SK-N-SH (cell line): Measurements from ENCODE around the gene COL4A6. TPM values are rescaled to one million over a fixed set of nuclear protein-coding genes. Genes with fewer than 3 reads are reported as not detected.

Source experiments
- CTCF ChIA-PET: fragments of 300-600, 350-600 bp; formaldehyde crosslinking; extraction: SDS; loops from one replicate; lab custom pipeline; 2021; lab: Yijun Ruan, JAX
- POLR2A ChIA-PET: fragments of 350-600 bp; sonication (Branson Sonifier 250); formaldehyde crosslinking; extraction: SDS; loops from one replicate; lab custom pipeline; 2020; ENCODE audit warnings: antibody characterized with exemption, inconsistent platforms; lab: Yijun Ruan, JAX
- DNase-seq: peaks from one replicate; pipeline ENCODE4 v3.0.0; 2012
- H2AFZ ChIP-seq: fragments of 200-600 bp; sonication (generic); 2 replicates; pipeline ENCODE4 v1.8.1; 2016; ENCODE audit warnings: antibody characterized with exemption, mild to moderate bottlenecking, low read depth
- H3F3A ChIP-seq: fragments of 200-600 bp; sonication (generic); replicated peaks from 2 replicates; pipeline ENCODE3; 2016; ENCODE audit warnings: antibody characterized with exemption, mild to moderate bottlenecking; ENCODE audit not compliant: insufficient read depth
- H3K27ac ChIP-seq, 2 experiments: fragments of 200-500 bp in 1 of 2; fragments of 200-600 bp in 1 of 2; sonication (Bioruptor generic) in 1 of 2; sonication (generic), shearing (Covaris generic) in 1 of 2; 2 replicates each; pipeline versions ENCODE4 v1.5.1 to v1.6.1; 2014 to 2016; ENCODE audit warnings: low read depth in 2 of 2, inconsistent platforms in 1 of 2, low read length in 1 of 2, mild to moderate bottlenecking in 1 of 2, mixed read lengths in 1 of 2
- H3K27me3 ChIP-seq: fragments of 200-600 bp; sonication (generic), shearing (Covaris generic); 2 replicates; pipeline ENCODE4 v1.6.1; 2016; ENCODE audit warnings: mixed run types; ENCODE audit not compliant: insufficient read depth
- H3K36me3 ChIP-seq, 2 experiments: fragments of 200-500 bp in 1 of 2; fragments of 200-600 bp in 1 of 2; sonication (Bioruptor generic) in 1 of 2; sonication (generic) in 1 of 2; replicated peaks in 1 of 2; 2 replicates each; pipeline versions ENCODE3 to v1.5.1; 2014 to 2016; ENCODE audit warnings: low read length in 1 of 2, mild to moderate bottlenecking in 1 of 2; ENCODE audit not compliant: insufficient read depth in 2 of 2, control insufficient read depth in 1 of 2
- H3K4me1 ChIP-seq, 2 experiments: fragments of 200-500 bp in 1 of 2; fragments of 200-600 bp in 1 of 2; sonication (Bioruptor generic) in 1 of 2; sonication (generic), shearing (Covaris generic) in 1 of 2; 2 replicates each; pipeline versions ENCODE4 v1.5.1 to v1.6.1; 2014 to 2016; ENCODE audit warnings: low read depth in 1 of 2, low read length in 1 of 2, mixed run types in 1 of 2; ENCODE audit not compliant: insufficient read depth in 2 of 2, control insufficient read depth in 1 of 2
- H3K4me2 ChIP-seq: fragments of 200-600 bp; sonication (generic), shearing (Covaris generic); 2 replicates; pipeline ENCODE4 v1.6.1; 2017; ENCODE audit warnings: mixed run types
- H3K4me3 ChIP-seq, 2 experiments: fragments of 200-500 bp in 1 of 2; fragments of 200-600 bp in 1 of 2; sonication (Bioruptor generic) in 1 of 2; sonication (generic), shearing (Covaris generic) in 1 of 2; 2 replicates each; pipeline versions ENCODE4 v1.5.1 to v1.8.1; 2014 to 2016; ENCODE audit warnings: low read depth in 2 of 2, inconsistent platforms in 1 of 2, low read length in 1 of 2, mild to moderate bottlenecking in 1 of 2, mixed read lengths in 1 of 2, moderate library complexity in 1 of 2
- H3K79me2 ChIP-seq: fragments of 200-600 bp; sonication (generic); 2 replicates; pipeline ENCODE4 v1.8.1; 2017; ENCODE audit warnings: mild to moderate bottlenecking; ENCODE audit not compliant: insufficient read depth
- H3K9ac ChIP-seq: fragments of 200-600 bp; sonication (generic); 2 replicates; pipeline ENCODE4 v1.6.1; 2017; ENCODE audit warnings: mixed run types
- H3K9me2 ChIP-seq: fragments of 200-600 bp; sonication (generic); 2 replicates; pipeline ENCODE4 v1.6.1; 2017; ENCODE audit warnings: mixed run types
- H3K9me3 ChIP-seq: fragments of 200-600 bp; sonication (generic); 2 replicates; pipeline ENCODE4 v1.6.1; 2017; ENCODE audit warnings: mixed run types, mild to moderate bottlenecking, moderate library complexity
- H4K20me1 ChIP-seq: fragments of 200-600 bp; sonication (generic); 2 replicates; pipeline ENCODE4 v1.6.1; 2017; ENCODE audit warnings: mild to moderate bottlenecking, mixed run types; ENCODE audit not compliant: insufficient read depth
- CTCF ChIP-seq: fragments of 200-600 bp; sonication (generic); IDR thresholded peaks from 2 replicates; pipeline ENCODE4 v1.6.1; 2017; ENCODE audit warnings: antibody characterized with exemption, mild to moderate bottlenecking, moderate library complexity
- EP300 ChIP-seq, 2 experiments: IDR thresholded peaks; 2 replicates each; pipeline versions ENCODE4 v1.4.0 to v1.6.1; 2012; ENCODE audit warnings: borderline replicate concordance in 1 of 2, low read depth in 1 of 2, low read length in 1 of 2
- EZH2phosphoT487 ChIP-seq: fragments of 200-600 bp; sonication (generic); IDR thresholded peaks from 2 replicates; pipeline ENCODE4 v1.6.1; 2017; ENCODE audit warnings: low read depth, mixed run types, mild to moderate bottlenecking, antibody characterized with exemption, moderate library complexity, borderline replicate concordance
- IRF3 ChIP-seq: fragments of 150-350 bp; IDR thresholded peaks from 2 replicates; pipeline ENCODE4 v1.6.1; 2016; ENCODE audit warnings: mild to moderate bottlenecking, low read depth, low read length
- JUND ChIP-seq: IDR thresholded peaks from 2 replicates; pipeline ENCODE4 v1.4.0; 2012
- MAX ChIP-seq: IDR thresholded peaks from 2 replicates; pipeline ENCODE4 v1.4.0; 2012; ENCODE audit warnings: low read depth
- MEF2A ChIP-seq: IDR thresholded peaks from 2 replicates; pipeline ENCODE4 v1.4.0; 2012; ENCODE audit warnings: low read depth, borderline replicate concordance
- POLR2AphosphoS5 ChIP-seq: IDR thresholded peaks from 2 replicates; pipeline ENCODE4 v1.6.1; 2012; ENCODE audit warnings: low read depth, low read length
- RAD21 ChIP-seq: IDR thresholded peaks from 2 replicates; pipeline ENCODE4 v1.6.1; 2012; ENCODE audit warnings: mild to moderate bottlenecking, low read length
- REST ChIP-seq: IDR thresholded peaks from 2 replicates; pipeline ENCODE4 v1.6.1; 2012; ENCODE audit warnings: mild to moderate bottlenecking, low read depth, low read length, moderate library complexity
- RXRA ChIP-seq: IDR thresholded peaks from 2 replicates; pipeline ENCODE4 v1.4.0; 2012; ENCODE audit warnings: low read depth, mild to moderate bottlenecking, borderline replicate concordance
- SIN3A ChIP-seq: IDR thresholded peaks from 2 replicates; pipeline ENCODE4 v1.6.1; 2012; ENCODE audit warnings: low read depth, mild to moderate bottlenecking, low read length, moderate library complexity, borderline replicate concordance
- TCF12 ChIP-seq: IDR thresholded peaks from 2 replicates; pipeline ENCODE4 v1.4.0; 2012
- WGBS: methylation state at CpG from one replicate; pipeline ENCODE4 v1.1.6; 2017; ENCODE audit warnings: low lambda C conversion rate; 5-methylcytosine and 5-hydroxymethylcytosine counted together
- polyA plus RNA-seq, 3 experiments: library from polyadenylated mRNA; depleted of rRNA; stranded (reverse); fragments of >200 nt; gene quantifications; 2 replicates each; pipeline ENCODE4 v1.2.3, GENCODE V29; 2012

COL4A6 gene
- polyA plus RNA-seq, 1 of the 3 experiments (the other 2 are of a cell fraction): not detected

GRCh38 chrX:108160309-108160708 is 277.9 kb downstream of the COL4A6 start:
- no peak overlapping the region for H3K4me2 ChIP-seq
- no peak overlapping the region for H3K27ac ChIP-seq
- no peaks in the 10 kb centered on the region for H4K20me1 ChIP-seq
- no peak overlapping the region for H3K4me3 ChIP-seq
- H3K9ac ChIP-seq: no peak overlapping the region
- WGBS: 25% methylated on average over 2 of the region's 5 CpGs
- CTCF ChIA-PET: no interaction called here
- TF ChIP-seq MAX (no peak), SIN3A (no peak), JUND (no peak), TCF12 (no peak), RAD21 (no peak), EZH2phosphoT487 (no peak), CTCF (no peak), POLR2AphosphoS5 (no peak), RXRA (no peak), IRF3 (no peak), MEF2A (no peak), EP300 (IDR thresholded peaks at IDR 0.05; ENCODE audit: borderline replicate concordance in 1 of 2, low read depth in 1 of 2, low read length in 1 of 2) (no peak), REST (no peak)
- TF ChIP-seq, all 33 proteins: peak for 0
- POLR2A ChIA-PET: no interaction called here
- no peaks in the 10 kb centered on the region for H3K79me2 ChIP-seq
- no peaks in the 10 kb centered on the region for H3F3A ChIP-seq
- H3K4me1 ChIP-seq: no peaks in the 10 kb centered on the region
- DNase-seq: no peak
- no peaks in the 10 kb centered on the region for H3K9me3 ChIP-seq
- H3K36me3 ChIP-seq: no peaks in the 10 kb centered on the region
- H3K27me3 ChIP-seq: peaks cover 4% of the 10 kb centered on the region; the same call in 1 of the 2 replicates
- H3K9me2 ChIP-seq: no peaks in the 10 kb centered on the region
- H2AFZ ChIP-seq: no peak overlapping the region
